ENCODE data around the gene IFFO2.
A peak's percentile ranks its signal among the peaks of the same experiment; 100 is the strongest.
"Not testable (repeated sequence)": the region's sequence is repeated elsewhere in the genome, so short reads cannot be mapped to it uniquely, and the experiment has no call there.

IFFO2 gene

GRCh38 chr1:18917071-18917799 lies 39.2 kb downstream of the IFFO2 start:
- DNase-seq = no peak

- DNase-seq = no peak
Observed at GRCh38 chr1:18915341-18915740, 41.1 kb downstream of the IFFO2 start.

- peak; percentile 67 for DNase-seq
Observed at GRCh38 chr1:18913065-18913835, 43.2 kb downstream of the IFFO2 start.

GRCh38 chr1:18912550-18912949 lies 43.9 kb downstream of the IFFO2 start:
- no peak for DNase-seq

GRCh38 chr1:18908911-18909771 lies 47.3 kb downstream of the IFFO2 start:
- no peak for DNase-seq

GRCh38 chr1:18907917-18908845 lies 48.3 kb downstream of the IFFO2 start:
- DNase-seq = no peak

- peak; percentile 51 for DNase-seq
Observed at GRCh38 chr1:18907021-18907916, 49.2 kb downstream of the IFFO2 start.

- no peak for DNase-seq
Observed at GRCh38 chr1:18903291-18903756, 53.2 kb downstream of the IFFO2 start.

- peak; percentile 83 for DNase-seq
Observed at GRCh38 chr1:18902523-18903290, 53.8 kb downstream of the IFFO2 start, which contains the start of gene ALDH4A1. ALDH4A1 (minus strand) TSS chr1:18902555; CDS start chr1:18902523, 32 bp downstream.

GRCh38 chr1:18901952-18902522 lies 54.4 kb downstream of the IFFO2 start:
- DNase-seq = no peak

GRCh38 chr1:18901147-18901951 lies 55.1 kb downstream of the IFFO2 start:
- no peak for DNase-seq

- DNase-seq = no peak
Observed at GRCh38 chr1:18900303-18900841, 56.1 kb downstream of the IFFO2 start.

- DNase-seq = no peak
Observed at GRCh38 chr1:18899363-18900049, 57.0 kb downstream of the IFFO2 start.

GRCh38 chr1:18898567-18898966 lies 57.9 kb downstream of the IFFO2 start:
- no peak for DNase-seq

GRCh38 chr1:18895317-18895716 lies 61.2 kb downstream of the IFFO2 start:
- DNase-seq = no peak

- DNase-seq = no peak
Observed at GRCh38 chr1:18893120-18893519, 63.4 kb downstream of the IFFO2 start.

GRCh38 chr1:18891858-18892257 lies 64.6 kb downstream of the IFFO2 start:
- DNase-seq = not testable (repeated sequence)

- no peak for DNase-seq
Observed at GRCh38 chr1:18891426-18891780, 65.1 kb downstream of the IFFO2 start.

Data from activated T-cell treated with anti-CD3 and anti-CD28 coated beads for 4 hours (primary cell).